ENCODE measurements around the gene ZNF99. TPM values are rescaled to one million over a fixed set of nuclear protein-coding genes. Genes with fewer than 3 reads are reported as not detected.

The ZNF99 gene
- polyA plus RNA-seq (2011; rRNA removed), result not detected in 2 replicates
- polyA minus RNA-seq (2011; rRNA and poly(A)+ RNA removed), result not detected in 2 replicates

DNA sequence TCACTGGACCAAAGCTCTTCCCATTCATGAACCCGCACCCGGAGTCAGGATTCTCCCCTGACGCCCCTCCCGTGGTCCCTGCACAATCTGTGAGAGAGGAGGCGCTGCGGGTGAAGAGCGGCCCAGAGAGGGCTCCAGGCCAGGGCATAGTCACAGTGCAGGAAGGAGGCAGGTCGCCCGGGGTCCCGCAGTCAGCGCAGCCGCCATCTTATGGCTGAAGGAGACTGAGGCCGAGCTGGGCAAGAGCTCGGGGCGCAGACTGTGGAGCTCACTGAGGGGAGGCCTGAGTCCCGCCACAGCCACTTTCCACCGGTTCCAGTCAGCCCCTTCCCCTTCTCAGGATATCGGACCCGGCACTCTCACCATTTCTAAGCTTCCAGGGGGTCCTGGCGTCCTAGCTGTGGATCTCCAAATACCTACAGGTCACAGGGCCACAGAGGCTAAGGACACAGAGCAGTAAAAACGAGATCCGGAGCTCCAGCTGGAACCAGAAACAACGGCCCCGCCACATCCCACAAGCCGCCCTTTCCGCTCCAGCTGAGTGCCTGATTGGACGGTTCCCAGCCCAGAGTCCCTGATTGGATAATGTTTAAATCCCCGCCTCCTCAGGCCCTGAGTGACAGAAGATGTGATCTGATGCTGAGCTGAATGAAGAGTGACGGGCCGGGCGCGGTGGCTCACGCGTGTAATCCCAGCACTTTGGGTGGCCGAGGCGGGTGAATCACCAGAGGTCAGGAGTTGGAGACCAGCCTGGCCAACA, at the start of gene ZNF99:
Gene ZNF99 (minus strand): TSS at position 501 of the 760 bp plus-strand sequence. CDS start 135 bp downstream, at position 366.
- no peak for DNase-seq (ENCODE audit: low read depth)
- TF ChIP-seq, protein P1, sequence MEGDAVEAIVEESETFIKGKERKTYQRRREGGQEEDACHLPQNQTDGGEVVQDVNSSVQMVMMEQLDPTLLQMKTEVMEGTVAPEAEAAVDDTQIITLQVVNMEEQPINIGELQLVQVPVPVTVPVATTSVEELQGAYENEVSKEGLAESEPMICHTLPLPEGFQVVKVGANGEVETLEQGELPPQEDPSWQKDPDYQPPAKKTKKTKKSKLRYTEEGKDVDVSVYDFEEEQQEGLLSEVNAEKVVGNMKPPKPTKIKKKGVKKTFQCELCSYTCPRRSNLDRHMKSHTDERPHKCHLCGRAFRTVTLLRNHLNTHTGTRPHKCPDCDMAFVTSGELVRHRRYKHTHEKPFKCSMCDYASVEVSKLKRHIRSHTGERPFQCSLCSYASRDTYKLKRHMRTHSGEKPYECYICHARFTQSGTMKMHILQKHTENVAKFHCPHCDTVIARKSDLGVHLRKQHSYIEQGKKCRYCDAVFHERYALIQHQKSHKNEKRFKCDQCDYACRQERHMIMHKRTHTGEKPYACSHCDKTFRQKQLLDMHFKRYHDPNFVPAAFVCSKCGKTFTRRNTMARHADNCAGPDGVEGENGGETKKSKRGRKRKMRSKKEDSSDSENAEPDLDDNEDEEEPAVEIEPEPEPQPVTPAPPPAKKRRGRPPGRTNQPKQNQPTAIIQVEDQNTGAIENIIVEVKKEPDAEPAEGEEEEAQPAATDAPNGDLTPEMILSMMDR (IDR thresholded peaks at IDR 0.05; ENCODE audit: insufficient read depth, low read depth, low read length), result no peak
- no peak within 1 kb of the TSS for H3K4me3 ChIP-seq (ENCODE audit: low read depth, low read length)
- ChIA-PET CTCF (no interaction called here), POLR2A (no interaction called here)
- no peaks in the 10 kb centered on the region for H3K27me3 ChIP-seq (ENCODE audit: control insufficient read depth, insufficient read depth, low read length)
- no peaks in the 10 kb centered on the region for H3K36me3 ChIP-seq (ENCODE audit: control insufficient read depth, insufficient read depth, low read length)

DNA sequence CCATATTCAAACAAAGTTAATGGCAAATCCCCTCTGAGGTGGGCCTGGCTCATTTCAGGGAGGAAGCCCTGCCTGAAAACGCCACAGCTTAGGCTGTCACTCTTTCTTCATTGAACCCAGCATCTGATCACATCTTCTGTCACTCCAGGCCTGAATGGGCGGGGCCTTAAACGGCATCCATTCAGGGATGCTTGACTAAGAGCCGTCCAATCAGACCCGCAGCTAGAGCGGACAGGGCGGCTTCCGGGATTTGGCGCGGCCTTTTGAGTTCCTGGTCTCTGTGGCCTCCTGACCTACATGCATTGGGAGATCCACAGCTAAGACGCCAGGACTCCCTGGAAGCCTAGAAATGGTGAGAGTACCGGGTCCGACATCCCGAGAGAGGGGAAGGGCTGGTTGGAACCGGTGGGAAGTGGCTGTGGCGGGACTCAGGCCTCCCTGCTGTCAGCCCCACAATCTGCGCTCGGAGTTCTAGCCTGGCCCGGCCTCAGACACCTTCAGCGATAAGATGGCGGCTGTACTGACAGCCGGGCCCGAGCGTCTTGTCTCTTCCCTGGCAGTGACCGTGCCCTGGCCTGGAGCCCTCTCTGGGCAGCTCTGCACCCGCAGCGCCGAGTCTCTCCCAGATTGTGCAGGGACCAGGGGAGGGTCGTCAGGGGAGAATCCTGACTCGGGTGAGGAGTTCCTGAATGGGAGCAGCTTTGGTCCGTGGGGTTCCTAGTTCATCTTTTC, 48.2 kb upstream of the ZNF99 start, which contains the start of gene ZNF723:
Gene ZNF723 (plus strand): TSS at position 261 of the 732 bp plus-strand sequence. CDS start 89 bp downstream, at position 350.
- TF ChIP-seq, protein P1 (IDR thresholded peaks at IDR 0.05; ENCODE audit: insufficient read depth, low read depth, low read length), result no peak
- POLR2A ChIA-PET, result no interaction called here
- Histone ChIP-seq H3K27me3 (ENCODE audit: control insufficient read depth, insufficient read depth, low read length) (no peaks in the 10 kb centered on the region), H3K36me3 (ENCODE audit: control insufficient read depth, insufficient read depth, low read length) (no peaks in the 10 kb centered on the region), H3K4me3 (ENCODE audit: low read depth, low read length) (no peak within 1 kb of the TSS)
- no peak for DNase-seq (ENCODE audit: low read depth)
- CTCF ChIA-PET, result no interaction called here

DNA sequence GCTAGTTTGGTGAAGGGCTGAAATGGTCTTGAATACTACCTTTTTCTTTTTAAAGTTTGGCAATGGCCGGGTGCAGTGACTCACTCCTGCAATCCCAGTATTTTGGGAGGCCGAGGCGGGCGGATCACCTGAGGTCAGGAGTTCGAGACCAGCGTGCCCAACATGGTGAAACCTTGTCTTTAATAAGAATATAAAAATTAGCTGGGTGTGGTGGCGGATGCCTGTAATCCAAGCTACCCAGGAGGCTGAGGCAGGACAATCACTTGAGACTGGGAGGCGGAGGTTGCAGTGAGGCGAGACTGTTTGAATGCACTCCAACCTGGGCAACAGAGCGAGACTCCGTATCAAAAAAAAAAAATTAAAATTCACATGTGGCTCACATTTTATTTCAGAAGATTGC, 47.3 kb upstream of the ZNF99 start:
- TF ChIP-seq, protein P1 (IDR thresholded peaks at IDR 0.05; ENCODE audit: insufficient read depth, low read depth, low read length), result no peak
- ChIA-PET POLR2A (no interaction called here), CTCF (no interaction called here)
- H3K27me3 ChIP-seq (ENCODE audit: control insufficient read depth, insufficient read depth, low read length), result no peaks in the 10 kb centered on the region
- no peaks in the 10 kb centered on the region for H3K36me3 ChIP-seq (ENCODE audit: control insufficient read depth, insufficient read depth, low read length)
- H3K4me3 ChIP-seq (ENCODE audit: low read depth, low read length), result no peak overlapping the region
- DNase-seq (ENCODE audit: low read depth), result no peak

DNA sequence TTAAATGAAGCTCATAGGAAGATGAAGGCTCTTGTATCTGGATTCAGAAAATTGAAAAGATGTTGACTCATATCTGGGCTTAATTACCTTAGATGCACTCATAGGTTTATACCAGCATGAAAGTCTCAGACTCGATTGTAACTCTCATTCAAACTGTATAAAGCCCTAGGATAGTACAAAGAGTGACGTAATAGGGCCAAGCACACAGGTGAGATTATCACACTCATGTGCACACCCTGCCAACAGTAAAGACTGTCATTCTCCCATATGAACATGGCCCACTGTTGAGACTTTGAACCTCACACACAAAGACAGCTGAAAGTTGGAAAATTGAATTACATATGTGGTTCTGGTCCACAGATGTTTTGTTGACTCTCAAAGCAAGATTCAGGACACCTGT, 30.2 kb upstream of the ZNF99 start:
- Histone ChIP-seq H3K36me3 (ENCODE audit: control insufficient read depth, insufficient read depth, low read length) (no peaks in the 10 kb centered on the region), H3K27me3 (ENCODE audit: control insufficient read depth, insufficient read depth, low read length) (no peaks in the 10 kb centered on the region), H3K4me3 (ENCODE audit: low read depth, low read length) (no peak overlapping the region)
- CTCF ChIA-PET, result no interaction called here
- POLR2A ChIA-PET, result no interaction called here
- no peak for DNase-seq (ENCODE audit: low read depth)
- TF ChIP-seq, protein P1 (IDR thresholded peaks at IDR 0.05; ENCODE audit: insufficient read depth, low read depth, low read length), result no peak

DNA sequence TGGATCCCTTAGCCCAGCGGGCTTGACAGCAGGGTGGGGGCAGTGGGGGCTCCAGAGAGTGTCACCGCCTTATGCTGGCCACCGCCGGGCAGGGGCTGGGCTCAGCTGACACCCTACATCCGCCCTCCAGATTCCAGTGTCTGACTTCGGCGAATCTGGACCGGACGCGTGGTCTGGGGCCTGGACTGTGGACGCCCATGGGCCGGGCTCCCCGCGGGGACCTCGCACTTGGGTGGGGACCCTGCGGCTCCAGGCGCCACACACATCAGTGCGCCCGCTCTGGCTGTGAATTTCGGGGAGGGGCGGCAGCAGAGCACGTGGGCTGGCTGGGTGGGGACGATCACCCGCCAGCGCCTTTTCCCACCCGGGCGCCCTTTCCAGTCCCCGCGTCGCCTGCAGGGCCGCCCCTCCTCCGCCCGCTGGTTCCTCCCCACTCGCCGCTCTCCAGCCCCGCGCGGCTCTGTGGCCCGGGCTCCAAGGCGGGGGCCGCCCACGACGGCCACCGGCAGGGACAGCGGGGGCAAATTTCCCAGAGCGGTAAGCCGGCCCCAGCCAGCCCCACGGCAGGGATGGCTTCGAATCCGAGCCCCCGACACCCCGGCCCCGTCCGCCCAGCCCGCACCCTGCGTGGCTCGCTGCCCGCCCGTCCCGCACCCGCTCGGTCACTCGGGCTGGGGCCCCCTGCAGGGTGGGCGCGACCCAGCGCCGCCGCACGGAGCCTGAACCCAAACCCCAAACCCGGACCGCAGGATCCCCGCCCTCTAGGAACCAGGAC, 23.3 kb upstream of the ZNF99 start:
- CTCF ChIA-PET, result no interaction called here
- no peak for DNase-seq (ENCODE audit: low read depth)
- Histone ChIP-seq H3K27me3 (ENCODE audit: control insufficient read depth, insufficient read depth, low read length) (no peaks in the 10 kb centered on the region), H3K4me3 (ENCODE audit: low read depth, low read length) (no peak overlapping the region), H3K36me3 (ENCODE audit: control insufficient read depth, insufficient read depth, low read length) (no peaks in the 10 kb centered on the region)
- TF ChIP-seq, protein P1 (IDR thresholded peaks at IDR 0.05; ENCODE audit: insufficient read depth, low read depth, low read length), result no peak
- POLR2A ChIA-PET, result no interaction called here
